ENCODE data around the gene POU2AF3.
A peak's percentile ranks its signal among the peaks of the same experiment; 100 is the strongest.

- peak; percentile 94 for TF ChIP-seq GATA2 (IDR thresholded peaks at IDR 0.05; ENCODE audit: low read depth, low read length)
- 0 out of 2 replicates have a peak, but pooled peaks have one; percentile 42 for TF ChIP-seq GATA3 (IDR thresholded peaks at IDR 0.05; ENCODE audit: low read depth, low read length)
Observed at GRCh38 chr11:111334532-111335502, 36.5 kb downstream of the POU2AF3 start.

All from SH-SY5Y (cell line).